Measurements from ENCODE around the gene TMEM250. TPM values are rescaled to one million over a fixed set of nuclear protein-coding genes. Genes with fewer than 3 reads are reported as not detected.
A peak's percentile ranks its signal among the peaks of the same experiment; 100 is the strongest.
"Not testable (repeated sequence)": the region's sequence is repeated elsewhere in the genome, so short reads cannot be mapped to it uniquely, and the experiment has no call there.

Gene TMEM250
- total RNA-seq, 1 experiment from 2014 or later, result 15.1 TPM

DNA sequence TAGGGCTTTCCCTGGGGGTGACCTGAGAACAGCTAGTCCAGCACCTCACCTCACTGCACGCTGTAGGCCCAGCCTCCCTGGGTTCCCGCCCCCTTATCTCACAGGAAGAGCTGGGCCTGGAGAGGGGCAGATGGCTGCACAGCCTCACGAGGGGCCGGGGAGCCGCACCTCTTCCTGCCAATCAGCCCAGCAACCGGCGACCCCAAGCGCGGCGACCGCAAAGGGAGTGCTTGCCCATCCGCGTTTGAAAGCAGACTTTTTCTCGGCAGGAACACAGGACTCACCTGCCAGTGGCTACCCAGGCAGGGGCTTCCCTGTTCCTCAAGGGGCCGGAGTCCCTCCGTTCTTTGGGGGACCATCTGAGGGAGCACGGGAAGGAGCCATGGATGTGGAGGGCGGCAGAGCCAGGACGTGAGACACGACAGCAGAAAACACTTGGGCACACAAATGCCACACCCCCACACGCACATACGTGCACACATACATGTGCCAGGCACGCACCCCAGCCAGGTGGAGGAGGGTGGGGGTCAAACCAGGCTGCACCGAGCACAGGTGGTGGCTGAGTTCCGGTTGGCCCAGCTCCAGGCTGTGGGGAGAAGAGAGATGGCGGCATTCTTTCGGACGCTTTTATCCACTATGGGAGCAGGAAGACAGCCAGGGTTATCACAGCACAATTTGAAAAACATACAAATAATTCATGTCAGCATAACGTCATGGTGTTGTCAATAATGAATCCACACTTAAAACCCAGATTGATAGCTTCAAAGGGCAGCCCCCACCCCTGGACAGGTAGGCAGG is 11.3 kb downstream of the TMEM250 start:
- Histone ChIP-seq H3K9me2 (replicated peaks; ENCODE audit: insufficient read depth, low read length) (no peaks in the 10 kb centered on the region), H3K27me3 (ENCODE audit: low read length) (no peaks in the 10 kb centered on the region), H4K20me1 (ENCODE audit: insufficient read depth, low read depth, low read length) (peaks cover 6% of the 10 kb centered on the region; the same call in 1 of the 2 replicates), H3K9ac (ENCODE audit: low read length) (no peak overlapping the region), H3K9me3 (ENCODE audit: low read length) (no peaks in the 10 kb centered on the region), H3K4me3 (ENCODE audit: low read length) (no peak overlapping the region), H3K4me1 (ENCODE audit: low read length) (peaks cover 21% of the 10 kb centered on the region), H3K4me2 (ENCODE audit: low read depth, low read length, poor library complexity, severe bottlenecking) (no peak overlapping the region), H3K79me2 (ENCODE audit: low read length) (no peaks in the 10 kb centered on the region), H3K36me3 (ENCODE audit: insufficient read depth, low read length) (no peaks in the 10 kb centered on the region), H2AFZ (ENCODE audit: low read length) (no peak overlapping the region), H3K27ac (ENCODE audit: low read length) (no peak overlapping the region)
- no peak for DNase-seq

DNA sequence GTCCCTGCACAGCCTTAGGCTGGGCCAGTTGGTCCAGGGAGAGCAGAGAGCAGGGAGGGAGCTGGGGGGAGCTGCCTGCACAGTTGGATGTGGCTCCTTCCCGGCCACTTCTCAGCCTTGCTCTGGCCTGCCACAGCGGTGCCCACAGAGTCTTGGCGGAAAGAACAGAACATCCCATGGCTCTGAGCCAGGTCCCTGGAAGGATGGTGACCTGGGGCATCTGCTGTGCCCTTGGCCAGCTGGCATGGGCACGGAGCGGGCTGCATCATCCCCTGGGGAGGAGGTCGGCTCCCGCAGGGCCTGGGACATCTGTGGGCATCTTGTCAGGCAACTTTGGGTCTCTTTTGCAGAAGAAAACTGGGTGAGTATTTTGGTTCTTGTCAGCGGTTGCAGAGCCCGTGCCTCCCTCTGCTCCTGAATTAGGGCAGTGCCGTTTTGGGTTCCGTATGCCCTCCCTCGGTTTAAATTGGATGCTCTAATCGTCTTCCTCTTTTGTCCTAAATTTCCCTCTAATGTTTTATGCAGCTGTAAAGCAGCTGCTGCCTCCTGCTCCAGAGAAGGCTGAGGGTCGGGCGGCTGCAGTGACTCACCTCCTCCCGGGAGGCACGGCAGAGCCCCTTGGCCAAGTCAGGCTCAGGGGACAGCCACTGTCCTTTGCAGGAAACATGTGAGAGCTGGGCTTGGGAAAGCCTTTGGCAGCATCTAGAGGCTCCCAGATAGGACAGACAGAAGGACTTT is 13.1 kb downstream of the TMEM250 start:
- Histone ChIP-seq H3K79me2 (ENCODE audit: low read length) (no peaks in the 10 kb centered on the region), H2AFZ (ENCODE audit: low read length) (no peak overlapping the region), H3K9me2 (replicated peaks; ENCODE audit: insufficient read depth, low read length) (no peaks in the 10 kb centered on the region), H3K4me1 (ENCODE audit: low read length) (peaks cover 21% of the 10 kb centered on the region), H3K9me3 (ENCODE audit: low read length) (no peaks in the 10 kb centered on the region), H3K4me3 (ENCODE audit: low read length) (no peak overlapping the region), H3K27me3 (ENCODE audit: low read length) (no peaks in the 10 kb centered on the region), H3K4me2 (ENCODE audit: low read depth, low read length, poor library complexity, severe bottlenecking) (no peak overlapping the region), H3K9ac (ENCODE audit: low read length) (no peak overlapping the region), H3K36me3 (ENCODE audit: insufficient read depth, low read length) (no peaks in the 10 kb centered on the region), H4K20me1 (ENCODE audit: insufficient read depth, low read depth, low read length) (peaks cover 6% of the 10 kb centered on the region; the same call in 1 of the 2 replicates), H3K27ac (ENCODE audit: low read length) (no peak overlapping the region)
- no peak for DNase-seq

DNA sequence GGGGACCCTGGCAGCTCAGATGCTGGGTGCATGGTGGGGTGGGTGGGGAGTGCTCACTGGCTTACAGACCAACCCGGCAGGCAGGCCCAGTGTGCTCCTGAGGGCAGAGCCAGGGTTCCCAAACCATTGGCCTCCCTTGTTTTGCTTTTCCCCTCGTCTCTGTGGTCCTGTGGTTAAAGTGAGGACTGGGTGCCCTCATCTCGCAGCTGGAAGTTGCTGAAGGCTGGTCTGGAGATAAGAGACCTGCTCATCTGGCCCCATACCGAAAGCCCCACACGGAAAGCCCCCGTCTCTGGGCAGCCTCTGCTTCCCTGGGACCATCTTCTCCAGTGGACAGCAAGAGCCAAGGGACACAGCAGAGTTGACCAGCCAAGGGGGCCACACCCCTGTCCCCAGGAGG is 13.8 kb downstream of the TMEM250 start:
- Histone ChIP-seq H3K4me1 (ENCODE audit: low read length) (peaks cover 15% of the 10 kb centered on the region), H3K9me2 (replicated peaks; ENCODE audit: insufficient read depth, low read length) (no peaks in the 10 kb centered on the region), H3K36me3 (ENCODE audit: insufficient read depth, low read length) (no peaks in the 10 kb centered on the region), H3K79me2 (ENCODE audit: low read length) (no peaks in the 10 kb centered on the region), H3K9me3 (ENCODE audit: low read length) (no peaks in the 10 kb centered on the region), H3K27me3 (ENCODE audit: low read length) (no peaks in the 10 kb centered on the region), H4K20me1 (ENCODE audit: insufficient read depth, low read depth, low read length) (peaks cover 6% of the 10 kb centered on the region; the same call in 1 of the 2 replicates), H3K4me3 (ENCODE audit: low read length) (no peak overlapping the region), H3K4me2 (ENCODE audit: low read depth, low read length, poor library complexity, severe bottlenecking) (no peak overlapping the region), H3K27ac (ENCODE audit: low read length) (no peak overlapping the region), H3K9ac (ENCODE audit: low read length) (no peak overlapping the region), H2AFZ (ENCODE audit: low read length) (no peak overlapping the region)
- DNase-seq, result no peak

DNA sequence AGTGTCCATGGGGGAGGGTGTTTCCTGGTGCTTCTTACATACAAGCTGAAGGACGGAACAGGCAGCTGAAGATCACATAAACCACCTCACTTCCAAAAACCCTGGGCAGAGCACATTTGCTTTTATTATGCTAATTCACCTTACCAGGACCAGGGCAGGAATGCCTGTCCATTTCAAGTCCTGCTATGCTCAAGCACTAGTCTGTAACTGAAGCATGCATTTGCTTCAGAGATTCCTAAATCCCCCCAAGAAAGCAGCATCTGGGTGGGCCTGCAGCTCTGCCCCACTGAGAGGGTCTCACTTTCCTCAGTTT is 14.2 kb downstream of the TMEM250 start:
- no peak overlapping the region for H2AFZ ChIP-seq (ENCODE audit: low read length)
- H3K79me2 ChIP-seq (ENCODE audit: low read length), result no peaks in the 10 kb centered on the region
- H3K4me1 ChIP-seq (ENCODE audit: low read length), result peaks cover 10% of the 10 kb centered on the region

DNA sequence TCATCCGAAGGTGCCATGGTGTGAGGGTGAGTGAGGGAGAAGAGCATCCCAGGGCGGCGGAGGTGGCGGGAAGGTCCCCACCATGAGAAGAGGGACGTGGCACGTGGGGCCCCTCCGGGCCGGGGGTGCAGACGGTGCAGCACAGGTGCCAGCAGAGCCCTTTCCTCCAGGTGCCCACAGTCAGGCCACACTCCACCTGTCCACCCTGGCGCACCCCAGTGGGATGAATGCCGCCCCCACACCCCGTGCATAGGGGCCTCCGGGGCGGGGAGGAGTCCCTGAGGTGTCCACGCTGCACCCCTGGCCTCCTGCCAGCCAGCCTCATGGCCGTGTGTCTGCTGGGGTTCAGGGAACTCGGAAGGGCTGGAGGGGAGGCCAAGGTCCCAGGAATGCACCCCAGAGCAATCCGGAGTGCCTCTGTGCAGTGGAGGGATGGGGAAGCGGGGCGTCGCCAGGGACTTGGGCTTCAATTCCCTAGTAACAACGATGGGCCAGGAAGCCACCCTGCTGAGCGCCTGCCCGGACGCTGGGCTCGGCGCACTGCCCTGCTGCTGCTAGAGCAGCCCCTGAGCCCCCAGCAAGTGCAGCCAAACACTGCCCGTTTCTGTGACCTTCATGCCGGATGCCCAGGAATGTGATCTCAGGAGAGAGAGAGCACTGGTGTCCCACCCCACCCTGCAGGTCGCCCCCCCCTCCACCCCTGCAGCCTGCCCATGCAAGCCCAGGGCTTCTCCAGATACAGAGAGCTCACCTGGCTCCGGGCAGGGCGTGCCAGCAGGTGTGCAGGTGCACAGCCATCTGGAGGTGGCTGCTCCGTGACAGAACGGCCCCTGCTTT is 14.8 kb downstream of the TMEM250 start:
- no peak overlapping the region for H3K4me3 ChIP-seq (ENCODE audit: low read length)
- no peak overlapping the region for H3K9ac ChIP-seq (ENCODE audit: low read length)
- H3K4me2 ChIP-seq (ENCODE audit: low read depth, low read length, poor library complexity, severe bottlenecking), result no peak overlapping the region
- H3K27ac ChIP-seq (ENCODE audit: low read length), result no peak overlapping the region
- no peaks in the 10 kb centered on the region for H3K9me2 ChIP-seq (replicated peaks; ENCODE audit: insufficient read depth, low read length)
- no peaks in the 10 kb centered on the region; the same call in 1 of the 2 replicates for H4K20me1 ChIP-seq (ENCODE audit: insufficient read depth, low read depth, low read length)
- H3K9me3 ChIP-seq (ENCODE audit: low read length), result no peaks in the 10 kb centered on the region
- no peaks in the 10 kb centered on the region for H3K27me3 ChIP-seq (ENCODE audit: low read length)
- H2AFZ ChIP-seq (ENCODE audit: low read length), result no peak overlapping the region
- DNase-seq, result no peak
- peaks cover 6% of the 10 kb centered on the region for H3K4me1 ChIP-seq (ENCODE audit: low read length)
- no peaks in the 10 kb centered on the region for H3K36me3 ChIP-seq (ENCODE audit: insufficient read depth, low read length)
- no peaks in the 10 kb centered on the region for H3K79me2 ChIP-seq (ENCODE audit: low read length)

More for the DNA sequence above, 14.2 kb downstream of the TMEM250 start:
- Histone ChIP-seq H3K27ac (ENCODE audit: low read length) (no peak overlapping the region), H3K27me3 (ENCODE audit: low read length) (no peaks in the 10 kb centered on the region), H3K9me2 (replicated peaks; ENCODE audit: insufficient read depth, low read length) (no peaks in the 10 kb centered on the region), H3K36me3 (ENCODE audit: insufficient read depth, low read length) (no peaks in the 10 kb centered on the region), H3K9ac (ENCODE audit: low read length) (no peak overlapping the region), H4K20me1 (ENCODE audit: insufficient read depth, low read depth, low read length) (peaks cover 4% of the 10 kb centered on the region; the same call in 1 of the 2 replicates), H3K4me3 (ENCODE audit: low read length) (no peak overlapping the region), H3K4me2 (ENCODE audit: low read depth, low read length, poor library complexity, severe bottlenecking) (no peak overlapping the region), H3K9me3 (ENCODE audit: low read length) (no peaks in the 10 kb centered on the region)
- no peak for DNase-seq

DNA sequence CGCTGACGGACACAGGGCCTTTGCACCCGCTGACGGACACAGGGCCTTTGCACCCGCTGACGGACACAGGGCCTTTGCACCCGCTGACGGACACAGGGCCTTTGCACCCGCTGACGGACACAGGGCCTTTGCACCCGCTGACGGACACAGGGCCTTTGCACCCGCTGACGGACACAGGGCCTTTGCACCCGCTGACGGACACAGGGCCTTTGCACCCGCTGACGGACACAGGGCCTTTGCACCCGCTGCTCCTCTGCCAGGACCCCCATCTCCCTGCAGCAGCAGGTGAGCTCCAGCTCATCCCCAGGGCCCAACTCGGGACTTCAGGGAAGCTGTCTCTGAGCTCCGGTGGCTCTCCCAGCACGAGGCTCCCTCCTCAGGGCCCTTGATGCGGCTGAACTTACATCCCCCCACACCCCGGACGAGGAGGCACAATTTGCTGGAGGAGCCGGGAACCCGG is 17.0 kb downstream of the TMEM250 start:
- not testable (repeated sequence) for H3K27ac ChIP-seq (ENCODE audit: low read length); H3K27me3 ChIP-seq (ENCODE audit: low read length); H4K20me1 ChIP-seq (ENCODE audit: insufficient read depth, low read depth, low read length); H3K79me2 ChIP-seq (ENCODE audit: low read length); H3K9me2 ChIP-seq (replicated peaks; ENCODE audit: insufficient read depth, low read length); H2AFZ ChIP-seq (ENCODE audit: low read length); H3K9me3 ChIP-seq (ENCODE audit: low read length); DNase-seq; H3K4me2 ChIP-seq (ENCODE audit: low read depth, low read length, poor library complexity, severe bottlenecking); H3K4me1 ChIP-seq (ENCODE audit: low read length); H3K36me3 ChIP-seq (ENCODE audit: insufficient read depth, low read length); H3K9ac ChIP-seq (ENCODE audit: low read length); H3K4me3 ChIP-seq (ENCODE audit: low read length)

DNA sequence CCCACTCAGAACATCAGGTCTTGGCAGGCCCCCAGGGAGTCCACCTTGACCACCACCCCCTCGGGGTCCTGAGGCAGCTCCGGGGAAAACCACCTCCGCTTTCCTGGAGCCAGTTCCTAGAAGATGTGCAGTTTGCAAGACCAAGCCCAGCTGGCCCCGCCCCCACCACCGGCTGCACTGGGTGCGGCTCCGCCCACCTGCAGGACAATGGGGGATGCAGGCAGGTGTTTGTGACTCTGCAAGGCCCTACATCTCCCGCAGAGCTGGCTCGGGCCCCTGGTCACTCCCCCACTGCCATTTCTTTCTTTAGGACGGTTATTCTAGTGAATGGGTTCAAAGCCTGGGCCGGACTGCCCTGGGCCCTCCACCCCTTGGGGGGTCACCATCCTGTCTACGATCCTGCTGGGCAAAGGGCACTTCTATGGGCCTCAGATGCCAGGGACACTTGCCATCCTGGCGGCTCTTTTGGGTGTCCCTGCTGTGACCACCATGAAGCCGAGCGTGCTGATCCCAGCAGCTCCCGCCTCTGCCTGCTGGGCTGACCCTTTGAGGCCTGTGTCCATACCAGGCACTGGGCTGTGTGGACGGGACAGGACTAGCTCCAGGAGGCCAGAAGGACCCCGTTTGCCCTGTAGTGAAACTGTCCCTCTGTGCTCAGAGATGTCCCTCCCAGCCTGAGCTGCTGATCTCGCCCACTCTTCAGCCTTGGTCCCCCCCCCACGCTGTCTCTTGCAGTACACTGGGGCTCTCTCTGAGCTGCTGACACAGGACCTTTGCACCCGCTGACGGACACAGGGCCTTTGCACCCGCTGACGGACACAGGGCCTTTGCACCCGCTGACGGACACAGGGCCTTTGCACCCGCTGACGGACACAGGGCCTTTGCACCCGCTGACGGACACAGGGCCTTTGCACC is 17.7 kb downstream of the TMEM250 start:
- no peak overlapping the region for H3K4me2 ChIP-seq (ENCODE audit: low read depth, low read length, poor library complexity, severe bottlenecking)

More for the DNA sequence above, 17.7 kb downstream of the TMEM250 start:
- Histone ChIP-seq H2AFZ (ENCODE audit: low read length) (no peak overlapping the region), H4K20me1 (ENCODE audit: insufficient read depth, low read depth, low read length) (no peaks in the 10 kb centered on the region; the same call in 1 of the 2 replicates), H3K27ac (ENCODE audit: low read length) (no peak overlapping the region), H3K79me2 (ENCODE audit: low read length) (no peaks in the 10 kb centered on the region), H3K36me3 (ENCODE audit: insufficient read depth, low read length) (no peaks in the 10 kb centered on the region), H3K4me3 (ENCODE audit: low read length) (no peak overlapping the region), H3K9ac (ENCODE audit: low read length) (no peak overlapping the region), H3K9me3 (ENCODE audit: low read length) (no peaks in the 10 kb centered on the region), H3K4me1 (ENCODE audit: low read length) (peaks cover 6% of the 10 kb centered on the region), H3K9me2 (replicated peaks; ENCODE audit: insufficient read depth, low read length) (no peaks in the 10 kb centered on the region), H3K27me3 (ENCODE audit: low read length) (no peaks in the 10 kb centered on the region)
- DNase-seq, result peak; percentile 65

Measured in Karpas-422 (cell line).